Inflammatory macrophage treated with lipopolysaccharide for 4 hours (primary cell): Measurements from ENCODE around the gene JAM2.
A peak's percentile ranks its signal among the peaks of the same experiment; 100 is the strongest.
"Not testable (repeated sequence)": the region's sequence is repeated elsewhere in the genome, so short reads cannot be mapped to it uniquely, and the experiment has no call there.

Experiments
- DNase-seq: peaks from one replicate; pipeline ENCODE4 v3.0.0-alpha.2; 2020

The JAM2 gene, protein sequence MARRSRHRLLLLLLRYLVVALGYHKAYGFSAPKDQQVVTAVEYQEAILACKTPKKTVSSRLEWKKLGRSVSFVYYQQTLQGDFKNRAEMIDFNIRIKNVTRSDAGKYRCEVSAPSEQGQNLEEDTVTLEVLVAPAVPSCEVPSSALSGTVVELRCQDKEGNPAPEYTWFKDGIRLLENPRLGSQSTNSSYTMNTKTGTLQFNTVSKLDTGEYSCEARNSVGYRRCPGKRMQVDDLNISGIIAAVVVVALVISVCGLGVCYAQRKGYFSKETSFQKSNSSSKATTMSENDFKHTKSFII

DNA sequence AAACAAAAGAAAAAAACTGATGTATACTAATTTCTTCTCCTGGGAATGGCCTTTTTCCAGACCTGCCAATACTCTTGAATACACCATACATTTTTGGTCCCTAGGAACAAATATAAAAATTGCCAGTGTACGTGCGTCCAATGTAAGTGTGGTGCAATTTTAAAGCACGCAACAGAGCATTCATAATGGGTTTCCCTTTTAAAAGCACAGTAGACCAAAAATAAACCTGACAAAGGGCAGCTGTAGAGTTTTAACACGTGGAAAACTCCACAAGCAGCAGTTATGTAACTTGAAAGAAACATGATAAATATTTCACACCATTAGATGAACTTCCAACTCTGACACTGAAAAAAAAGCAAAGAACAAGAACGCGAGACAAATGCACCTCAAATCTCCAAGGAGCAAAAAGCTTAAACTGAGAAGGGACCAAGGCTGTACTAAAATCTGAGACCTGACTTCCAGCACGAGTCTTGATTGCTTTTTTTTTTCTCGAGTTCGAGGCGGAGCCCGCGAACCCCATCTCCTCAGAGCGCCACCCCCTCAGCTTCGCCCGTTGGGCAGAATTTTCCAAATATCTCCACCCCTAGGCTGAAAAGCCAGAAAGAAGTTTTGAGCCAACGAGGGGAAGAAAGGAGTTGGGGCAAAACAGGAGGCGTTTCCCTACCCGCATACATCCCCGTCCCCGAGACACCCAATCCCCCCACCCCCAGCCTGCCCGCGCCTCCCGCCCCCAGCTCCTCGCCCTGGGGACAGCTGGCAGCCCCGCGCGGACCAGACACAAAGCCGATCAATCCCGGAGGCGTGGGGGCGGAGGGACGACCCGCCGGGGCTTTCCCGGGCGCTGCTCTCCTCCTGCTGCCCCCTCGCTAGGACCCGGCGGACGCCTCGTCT, at the start of gene JAM2:
TSS of gene JAM2 (plus strand) at position 599 of the 891 bp plus-strand sequence. CDS start 564 bp downstream, outside the sequence.
- peak; percentile 23 for DNase-seq

DNA sequence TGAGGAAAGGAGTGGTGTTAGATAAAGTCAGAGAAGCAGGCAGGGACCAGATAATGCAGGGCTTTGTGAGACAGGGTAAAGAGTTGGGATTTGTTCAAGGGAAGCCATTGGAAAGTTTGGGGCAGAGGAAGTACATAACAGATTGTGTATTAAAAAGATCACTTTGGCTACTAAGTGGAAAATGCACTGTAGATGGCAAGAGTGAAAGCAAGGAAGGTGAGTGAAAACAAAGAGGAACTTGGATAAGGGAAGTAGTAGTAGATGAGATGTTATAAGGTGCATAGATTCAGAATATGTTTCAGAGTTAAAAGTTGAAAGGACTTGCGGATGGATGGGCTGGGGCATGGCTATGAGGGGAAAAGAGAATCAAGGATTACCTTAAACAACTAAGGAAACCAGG, 49.2 kb upstream of the JAM2 start:
- peak; percentile 29 for DNase-seq

DNA sequence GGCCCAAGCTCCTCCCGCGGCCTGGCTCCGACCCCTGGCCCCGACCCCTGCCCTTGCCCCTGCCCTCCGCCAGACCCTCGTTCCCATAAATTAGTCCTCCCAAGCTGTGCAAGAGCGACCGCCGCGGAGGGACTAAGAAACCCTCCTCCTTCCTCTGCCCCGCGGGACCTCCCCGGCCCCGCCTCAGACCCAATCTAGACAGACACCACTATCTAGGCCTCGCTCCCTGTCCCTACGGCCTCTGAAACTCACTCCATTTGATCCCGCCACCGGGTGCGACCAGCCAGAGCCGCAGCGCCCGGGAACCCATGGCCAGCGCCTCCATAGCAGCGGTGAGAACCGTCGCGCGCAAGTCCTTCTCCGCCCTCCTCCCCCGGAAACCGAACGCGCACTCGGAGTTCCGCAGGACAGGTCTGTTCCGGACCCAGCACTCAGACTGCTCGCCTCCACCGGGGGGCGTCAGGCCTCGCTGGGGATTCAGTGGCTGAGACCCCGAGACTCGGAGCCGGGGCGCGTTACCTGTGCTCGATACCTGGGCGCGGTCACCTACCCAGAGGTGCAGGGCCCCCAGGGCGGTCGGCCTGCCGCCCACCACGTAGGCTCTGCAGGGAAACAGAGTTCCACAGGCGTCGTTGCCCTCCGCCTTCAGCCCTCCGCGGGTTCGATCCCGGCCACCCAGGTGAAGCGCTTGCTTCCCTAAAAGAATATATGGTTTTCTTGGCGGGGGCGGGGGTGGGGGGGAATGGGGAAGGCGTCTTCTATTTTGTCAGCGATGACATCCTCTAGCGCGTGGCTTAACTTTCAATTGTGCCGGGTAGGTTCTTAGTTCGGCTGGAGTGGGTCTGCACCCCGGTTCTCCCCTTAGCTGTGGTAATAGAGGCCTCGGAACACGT, 31.7 kb upstream of the JAM2 start, which contains the start of gene MRPL39:
TSS of gene MRPL39 (minus strand) at position 331 of the 893 bp plus-strand sequence. CDS start at position 325, 6 bp downstream.
- peak; percentile 84 for DNase-seq

DNA sequence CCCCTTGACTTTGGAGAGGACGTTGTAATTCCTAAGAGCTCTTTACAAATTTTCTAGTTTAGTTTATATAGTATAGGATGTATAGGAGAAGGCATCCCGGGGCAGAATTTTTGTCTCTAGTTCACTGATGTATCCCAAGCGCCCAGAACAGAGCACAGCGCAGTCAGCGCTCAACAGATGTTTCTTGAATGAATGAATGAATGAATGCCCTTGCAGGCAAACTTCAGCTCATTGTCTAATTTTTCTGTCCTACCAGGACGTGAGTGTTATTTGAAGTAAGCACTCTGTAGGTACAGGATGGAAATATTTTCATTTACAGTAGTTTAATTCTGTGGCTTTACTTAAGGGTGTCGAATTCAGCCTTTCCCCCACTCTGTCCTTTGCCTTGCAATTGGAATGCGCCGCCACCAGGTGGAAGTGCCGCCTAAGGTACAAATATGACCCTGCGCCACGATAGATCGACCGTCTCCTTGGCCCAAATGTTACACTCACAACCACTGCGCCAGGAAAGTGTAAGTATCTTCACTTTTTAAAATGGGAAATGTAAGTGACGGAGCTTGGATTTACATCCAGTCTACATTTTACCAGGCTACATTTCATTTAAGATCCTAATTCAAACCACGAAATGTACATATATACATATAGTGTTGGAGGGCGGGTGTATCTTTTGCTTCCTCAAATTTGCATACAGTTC, 30.9 kb upstream of the JAM2 start:
- peak; percentile 78 for DNase-seq

DNA sequence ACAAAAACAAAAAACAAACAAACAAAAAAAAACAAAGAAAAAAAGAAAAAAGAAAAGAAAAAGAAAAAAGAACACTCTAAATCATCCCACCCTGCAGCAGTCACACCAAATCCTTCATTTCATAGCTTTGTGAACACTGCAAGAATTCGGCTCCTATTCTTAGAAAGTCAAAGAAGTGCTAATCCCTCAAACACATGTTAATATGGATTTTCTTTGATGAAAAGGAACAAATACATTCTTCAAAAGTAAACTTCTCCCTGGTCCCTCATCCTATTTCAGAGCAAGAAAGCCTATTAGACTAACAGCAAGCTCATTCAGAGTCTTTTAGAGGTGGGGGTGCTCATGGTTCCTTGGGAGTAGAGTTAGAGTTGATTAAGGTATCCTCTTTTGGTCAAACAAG, 24.6 kb upstream of the JAM2 start:
- no peak for DNase-seq

DNA sequence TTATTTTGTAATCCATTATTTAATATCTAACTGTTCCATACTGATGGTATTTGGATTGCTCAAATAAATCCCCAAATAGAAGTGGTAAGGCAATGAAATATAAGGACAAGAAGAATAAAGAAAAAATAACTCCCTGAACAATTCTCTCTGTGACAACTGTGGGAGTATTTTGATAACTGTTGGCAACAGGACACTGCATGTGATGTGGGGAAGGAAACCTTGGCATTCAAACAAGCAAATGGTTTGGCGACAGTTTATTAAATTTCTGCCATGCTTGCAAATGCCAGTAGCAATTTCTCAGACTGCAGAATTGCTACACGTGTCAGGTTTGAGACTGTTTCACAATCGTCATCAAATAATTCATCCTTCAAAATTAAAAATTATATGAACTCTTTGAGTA, 23.2 kb upstream of the JAM2 start:
- no peak for DNase-seq

DNA sequence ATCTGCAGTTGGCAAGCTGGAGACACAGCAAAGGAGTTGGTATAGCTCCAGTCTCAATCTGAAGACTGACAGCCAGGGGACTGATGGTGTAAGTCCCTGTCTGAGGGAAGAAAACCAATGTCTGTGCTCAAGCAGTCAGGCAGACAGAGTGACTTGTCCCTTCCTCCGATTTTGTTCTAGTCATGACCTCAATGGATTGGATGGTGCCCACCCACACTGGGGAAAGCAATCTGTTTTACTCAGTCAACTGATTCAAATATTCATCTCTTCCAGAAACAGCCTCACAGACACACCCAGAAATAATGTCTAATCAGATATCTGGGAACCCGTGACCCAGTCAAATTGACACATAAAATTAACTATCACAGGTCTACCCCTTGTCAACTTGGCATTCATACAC, 19.9 kb upstream of the JAM2 start:
- DNase-seq, result no peak

DNA sequence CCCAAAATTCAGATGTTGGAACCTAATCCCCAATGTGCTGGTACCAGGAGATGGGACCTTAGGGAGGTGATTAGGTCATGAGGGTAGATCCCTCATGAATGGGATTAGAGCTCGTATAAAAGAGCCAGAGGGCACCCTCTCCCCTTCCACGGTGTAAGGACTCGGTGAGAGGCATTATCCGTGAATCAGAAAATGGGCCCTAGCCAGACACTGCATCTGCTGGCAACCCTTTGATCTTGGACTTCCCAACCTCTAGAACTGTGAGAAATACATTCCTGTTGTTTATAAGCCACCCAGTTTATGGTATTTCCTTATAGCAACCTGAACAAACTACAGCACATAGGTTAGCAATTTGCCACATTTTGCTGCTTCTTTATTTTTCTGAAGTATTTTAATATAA, 14.5 kb upstream of the JAM2 start:
- no peak for DNase-seq

DNA sequence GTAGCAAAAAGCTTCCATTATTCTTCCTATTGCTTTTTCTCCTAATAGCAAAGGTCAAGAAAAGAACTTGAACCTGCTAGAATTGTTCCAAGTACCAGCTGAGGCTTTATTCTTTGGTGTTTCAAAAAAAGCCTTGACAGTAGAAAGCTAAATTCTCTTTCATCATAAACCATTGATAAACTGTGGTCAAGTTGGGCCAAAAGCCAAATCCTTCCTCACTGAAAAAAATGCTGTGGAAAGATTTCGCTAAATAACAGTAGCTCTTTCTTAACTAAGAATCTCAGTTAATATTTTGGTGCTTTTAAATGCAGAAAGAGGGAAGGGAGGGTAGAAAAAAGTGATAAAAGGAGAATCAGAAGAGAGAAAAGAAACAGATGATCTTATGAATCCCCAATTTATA, 14.0 kb upstream of the JAM2 start:
- DNase-seq, result no peak

DNA sequence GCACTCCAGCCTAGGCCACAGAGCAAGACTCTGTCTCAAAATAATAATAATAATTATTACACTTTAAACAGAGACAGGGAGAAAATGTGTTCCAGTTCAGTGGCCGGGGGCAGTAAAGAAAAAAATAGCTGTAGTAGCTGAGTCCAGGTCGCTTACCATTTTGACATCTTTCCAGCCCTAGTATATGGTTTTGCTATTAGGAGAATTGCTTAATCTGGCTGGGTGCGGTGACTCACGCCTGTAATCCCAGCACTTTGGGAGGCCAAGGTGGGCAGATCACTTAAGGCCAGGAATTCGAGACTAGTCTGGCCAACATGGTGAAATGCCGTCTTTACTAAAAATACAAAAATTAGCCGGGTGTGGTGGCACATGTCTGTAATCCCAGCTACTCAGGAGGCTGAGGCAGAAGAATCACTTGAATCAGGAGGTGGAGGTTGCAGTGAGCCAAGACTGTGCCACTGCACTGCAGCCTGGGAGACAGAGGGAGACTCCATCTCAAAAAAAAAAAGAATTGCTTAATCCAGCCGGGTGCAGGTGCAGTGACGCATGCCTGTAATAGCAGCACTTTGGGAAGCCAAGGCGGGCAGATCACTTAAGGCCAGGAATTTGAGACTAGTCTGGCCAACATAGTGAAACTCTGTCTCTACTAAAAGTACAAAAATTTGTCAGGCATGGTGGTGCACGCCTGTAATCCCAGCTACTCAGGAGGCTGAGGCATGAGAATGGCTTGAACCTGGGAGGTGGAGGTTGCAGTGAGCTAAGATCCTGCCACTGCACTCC, 13.1 kb upstream of the JAM2 start:
- not testable (repeated sequence) for DNase-seq

DNA sequence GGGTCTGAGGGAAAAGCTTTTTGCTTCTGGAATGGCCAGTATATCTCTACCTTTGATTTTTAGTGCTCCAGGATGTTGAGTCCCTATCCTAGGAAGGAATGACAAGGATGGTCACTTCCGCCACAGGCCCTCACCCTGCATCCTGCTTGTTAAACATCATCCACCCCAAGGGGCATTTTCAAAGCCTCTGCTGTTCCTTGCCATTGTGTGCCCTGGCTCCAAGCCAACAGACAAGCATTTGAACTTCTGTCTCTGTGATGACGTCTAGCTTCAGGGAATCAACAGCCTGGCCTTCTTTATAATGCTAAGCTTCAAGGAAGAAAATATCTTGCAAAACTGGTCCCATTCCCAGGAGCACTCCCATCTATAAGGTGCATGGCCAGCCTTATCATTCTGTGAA, 12.3 kb upstream of the JAM2 start:
- no peak for DNase-seq

DNA sequence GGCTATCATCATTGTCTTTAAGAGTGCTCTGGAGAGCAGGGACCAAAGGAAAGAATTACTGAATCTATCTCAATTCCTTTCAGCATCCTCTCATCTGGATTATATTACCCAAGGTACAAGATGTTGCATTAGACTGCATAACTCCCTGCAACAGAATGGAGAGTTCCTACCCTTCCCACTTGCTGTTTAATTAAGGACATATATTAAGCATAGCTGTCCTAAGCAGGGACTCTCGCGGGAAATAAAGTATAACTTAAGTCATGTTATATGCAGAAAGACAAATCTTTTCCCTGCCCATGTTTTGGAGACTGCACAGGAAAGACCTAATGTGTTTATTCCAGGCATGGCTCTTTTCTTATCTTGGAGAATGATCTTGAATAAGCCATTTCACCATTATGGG, 6.8 kb upstream of the JAM2 start:
- DNase-seq, result no peak

DNA sequence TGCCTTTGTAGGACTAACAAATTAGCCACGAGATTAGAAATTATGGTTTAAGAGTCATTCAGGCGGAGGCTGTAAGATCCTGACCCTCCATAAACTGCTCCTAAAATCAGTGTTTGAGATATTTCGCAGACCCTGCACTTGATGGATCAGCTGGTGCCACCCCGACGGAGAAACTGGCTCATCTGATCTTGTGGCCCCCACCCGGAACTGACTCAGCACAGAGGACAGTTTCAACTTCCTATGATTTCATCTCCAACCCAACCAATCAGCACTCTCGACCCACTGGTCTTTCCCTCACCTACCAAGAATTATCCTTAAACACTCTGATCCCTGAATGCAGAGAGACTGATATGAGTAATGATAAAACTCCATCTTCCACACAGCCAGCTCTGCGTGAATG, 3.7 kb upstream of the JAM2 start:
- no peak for DNase-seq

DNA sequence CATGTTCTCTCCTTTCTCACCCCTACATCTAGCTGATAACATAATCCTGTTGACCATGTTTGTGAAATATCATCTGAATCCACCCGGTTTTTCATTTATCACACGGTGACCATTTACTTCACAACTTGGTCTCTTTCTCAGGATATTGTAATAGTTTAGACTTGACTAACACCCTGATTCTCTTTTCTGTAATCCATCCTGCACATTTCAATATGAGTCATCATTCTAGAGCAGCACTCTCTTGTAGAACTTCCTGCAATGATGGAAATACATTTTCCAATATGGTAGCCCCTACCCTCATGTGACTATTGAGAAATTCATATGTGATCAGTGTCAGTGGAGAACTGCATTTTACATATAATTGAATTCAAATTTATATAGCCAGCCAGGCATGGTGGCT, 2.3 kb upstream of the JAM2 start:
- DNase-seq, result peak; percentile 44

DNA sequence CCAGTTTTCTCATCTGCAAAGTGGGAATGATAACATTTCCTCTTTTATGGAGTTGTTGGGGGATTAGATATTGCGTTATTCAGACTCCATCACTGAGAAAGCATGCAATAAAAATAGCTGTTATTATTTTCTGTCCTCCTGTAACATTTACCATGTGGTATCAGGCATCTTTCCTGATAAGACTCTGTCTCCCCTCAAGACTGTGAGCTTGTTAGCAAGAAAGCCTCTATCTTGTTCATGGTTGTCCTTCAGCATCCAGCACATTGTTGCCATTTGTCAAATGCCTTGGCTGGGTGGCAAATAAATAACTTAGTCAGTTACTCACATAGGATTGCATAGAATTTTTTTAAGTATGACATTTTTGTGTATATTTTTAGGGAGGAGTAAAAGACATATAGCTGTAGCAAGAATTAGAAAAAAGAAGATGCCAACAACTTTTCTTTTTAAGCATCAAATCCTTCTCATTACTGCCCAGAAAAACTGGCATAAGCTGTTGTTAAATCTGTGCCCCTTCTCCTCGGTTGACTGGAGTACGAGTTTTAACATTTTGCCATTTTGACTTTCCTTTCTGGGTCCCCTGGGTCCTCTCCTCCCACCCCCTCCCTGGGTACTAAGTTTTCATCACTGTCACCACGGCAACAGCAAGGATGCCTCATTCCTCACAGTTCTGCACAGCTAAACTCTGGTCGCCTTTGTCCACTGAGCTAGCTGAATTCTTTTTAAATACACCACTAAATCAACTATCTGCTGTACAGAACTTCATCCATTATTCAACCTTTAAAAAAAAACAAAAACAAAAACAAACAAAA, 1.0 kb upstream of the JAM2 start:
- no peak for DNase-seq

DNA sequence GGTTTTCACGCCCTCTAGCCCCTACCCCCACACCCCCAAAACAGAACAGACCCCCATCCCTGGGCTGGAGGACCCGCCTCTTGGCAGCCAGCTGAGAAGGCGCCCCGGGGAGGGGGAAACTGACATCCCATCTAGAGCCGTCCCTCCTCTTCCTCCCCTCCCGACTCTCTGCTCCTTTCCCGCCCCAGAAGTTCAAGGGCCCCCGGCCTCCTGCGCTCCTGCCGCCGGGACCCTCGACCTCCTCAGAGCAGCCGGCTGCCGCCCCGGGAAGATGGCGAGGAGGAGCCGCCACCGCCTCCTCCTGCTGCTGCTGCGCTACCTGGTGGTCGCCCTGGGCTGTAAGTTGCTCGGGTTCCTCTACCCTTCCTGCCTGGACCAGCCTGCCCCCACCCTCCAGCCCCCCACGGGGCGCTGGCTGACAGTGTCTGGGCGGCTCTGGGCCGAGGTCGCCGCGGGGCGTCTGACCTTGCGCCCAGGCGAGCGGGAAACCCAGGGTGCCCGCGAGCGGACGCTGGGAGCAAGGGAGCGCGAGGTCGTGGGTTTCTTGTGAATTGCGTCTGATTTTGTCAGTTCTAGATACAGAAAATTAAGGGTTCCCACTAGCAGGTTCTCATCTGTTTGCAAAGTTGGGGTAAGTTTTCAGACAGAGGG, 618 bp downstream of the JAM2 start:
- DNase-seq, result no peak

DNA sequence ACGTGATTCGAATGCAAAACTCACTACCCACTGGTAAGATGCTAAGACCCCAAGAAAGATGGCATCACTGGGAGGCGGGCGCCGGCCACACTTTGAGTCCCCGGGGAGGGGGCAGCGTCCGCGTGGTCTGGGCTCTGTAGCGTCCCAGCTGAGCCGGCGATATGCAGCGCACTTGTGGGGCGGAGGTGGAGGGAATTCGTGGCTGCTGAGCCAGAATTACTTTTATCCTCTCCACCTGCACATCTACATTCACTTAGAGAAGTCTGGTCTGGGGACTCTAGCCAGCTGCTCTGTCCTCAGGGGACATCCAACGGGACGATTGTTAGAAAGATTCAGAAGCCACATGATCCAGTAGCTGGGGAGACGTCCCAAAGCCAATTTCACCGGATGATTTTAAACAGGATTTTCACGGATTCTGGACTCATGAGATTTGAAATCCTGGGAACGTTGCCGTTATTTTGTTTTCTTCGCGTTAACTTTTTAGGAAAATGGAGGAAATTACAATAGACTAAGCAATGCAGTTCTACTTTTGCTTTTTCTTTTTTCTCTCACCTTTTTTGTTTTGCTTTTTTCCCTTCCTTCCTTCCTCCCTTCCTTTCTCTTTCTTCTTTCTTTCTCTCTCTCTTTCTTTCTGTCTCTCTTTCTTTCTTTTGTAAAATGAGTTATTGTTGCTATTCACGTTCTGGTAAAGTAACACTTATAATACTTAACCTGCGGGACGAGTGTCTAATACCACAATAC, 1.3 kb downstream of the JAM2 start:
- no peak for DNase-seq

DNA sequence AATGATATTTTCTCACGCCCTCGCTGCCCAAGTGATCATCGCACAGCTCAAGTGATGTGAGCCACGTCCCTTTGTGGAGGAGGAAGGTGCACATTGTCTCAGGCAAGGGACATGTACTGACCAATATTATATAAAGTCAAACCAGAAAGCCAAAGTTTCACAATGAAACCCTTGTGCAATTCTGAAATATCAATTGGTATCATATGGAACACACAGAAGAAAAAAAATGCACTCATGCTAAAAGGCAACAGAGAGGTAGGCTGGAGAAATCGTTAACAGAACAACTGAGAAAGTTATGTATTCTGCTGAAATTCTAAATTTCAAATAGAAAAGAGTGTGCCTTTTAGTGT, 1.9 kb downstream of the JAM2 start:
- DNase-seq, result no peak

DNA sequence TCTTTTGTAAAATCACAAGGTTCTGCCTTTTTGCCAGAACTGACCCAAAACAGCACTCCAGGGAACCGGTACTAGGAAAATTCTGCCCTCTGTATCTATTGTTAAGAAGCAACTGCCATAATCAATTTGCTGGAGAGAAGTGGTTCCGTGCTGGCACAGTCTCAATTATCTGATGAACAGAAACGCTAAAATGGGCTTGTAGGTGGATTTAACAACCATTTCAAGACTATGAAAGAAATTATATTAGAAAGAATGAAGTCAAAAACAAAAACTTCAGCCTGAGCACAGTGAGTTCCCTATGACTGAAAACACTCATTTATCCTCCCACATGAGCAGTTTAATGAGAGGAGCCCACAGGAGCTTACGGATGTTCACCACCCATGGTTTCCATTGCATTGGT, 4.4 kb downstream of the JAM2 start:
- DNase-seq, result no peak

DNA sequence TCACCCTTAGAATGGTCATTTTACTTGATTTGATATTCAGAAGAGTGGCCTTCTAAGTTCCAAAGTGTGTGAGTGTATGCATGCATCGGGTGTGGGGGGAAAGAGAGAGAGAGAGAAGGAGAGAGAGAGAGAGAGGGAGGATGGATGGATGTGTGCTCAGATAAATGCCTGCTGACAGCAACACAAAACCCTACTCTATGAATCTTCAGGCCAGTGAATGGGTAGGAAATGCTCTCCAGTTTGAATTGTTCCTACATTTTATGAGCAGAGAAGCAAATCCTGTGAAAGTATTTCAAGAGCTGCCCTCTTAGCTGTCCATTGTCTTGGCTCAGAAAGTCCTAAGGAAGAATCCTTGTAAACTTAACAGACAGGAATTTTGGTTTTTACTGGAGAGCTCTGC, 7.4 kb downstream of the JAM2 start:
- no peak for DNase-seq
